HEK293 (cell line): ENCODE measurements around the gene LAMTOR4.
A peak's percentile ranks its signal among the peaks of the same experiment; 100 is the strongest.

Source experiments
- GLI2 ChIP-seq: fragments of 450-650 bp; formaldehyde crosslinking; IDR thresholded peaks from 2 replicates; pipeline ENCODE4; 2017; ENCODE audit warnings: missing biosample characterization, missing genetic modification characterization, low read depth, borderline replicate concordance
- GLIS1 ChIP-seq: fragments of 450-650 bp; formaldehyde crosslinking; IDR thresholded peaks from 2 replicates; pipeline ENCODE4 v1.5.1; 2016; ENCODE audit warnings: missing biosample characterization, missing genetic modification characterization
- INSM2 ChIP-seq: fragments of 450-650 bp; formaldehyde crosslinking; IDR thresholded peaks from 2 replicates; pipeline ENCODE4 v1.5.1; 2016; ENCODE audit warnings: missing biosample characterization, missing genetic modification characterization
- KLF1 ChIP-seq: fragments of 450-650 bp; formaldehyde crosslinking; IDR thresholded peaks from 2 replicates; pipeline ENCODE4 v1.5.1; 2016; ENCODE audit warnings: missing biosample characterization, missing genetic modification characterization
- KLF8 ChIP-seq: fragments of 450-650 bp; formaldehyde crosslinking; IDR thresholded peaks from 2 replicates; pipeline ENCODE4 v1.5.1; 2016; ENCODE audit warnings: missing biosample characterization, missing genetic modification characterization
- PBX3 ChIP-seq: sonication (generic); formaldehyde crosslinking; IDR thresholded peaks from 2 replicates; pipeline ENCODE4 v1.8.1; 2022; ENCODE audit warnings: mild to moderate bottlenecking, moderate library complexity, missing genetic modification reagents
- TCF7L2 ChIP-seq: IDR thresholded peaks from 2 replicates; pipeline ENCODE4 v1.6.1; 2011; ENCODE audit warnings: low read depth, mild to moderate bottlenecking, inconsistent platforms, low read length, moderate library complexity, borderline replicate concordance
- YY1 ChIP-seq: fragments of 450-650 bp; formaldehyde crosslinking; IDR thresholded peaks from 2 replicates; pipeline ENCODE4 v1.5.1; 2018; ENCODE audit warnings: missing biosample characterization, missing genetic modification characterization
- ZBTB20 ChIP-seq: fragments of 450-650 bp; formaldehyde crosslinking; IDR thresholded peaks from 2 replicates; pipeline ENCODE4 v1.5.1; 2016; ENCODE audit warnings: missing biosample characterization, missing genetic modification characterization
- ZBTB21 ChIP-seq: fragments of 450-650 bp; formaldehyde crosslinking; IDR thresholded peaks from 2 replicates; pipeline ENCODE4 v1.5.1; 2017; ENCODE audit warnings: missing biosample characterization, missing genetic modification characterization
- ZBTB49 ChIP-seq: fragments of 450-650 bp; formaldehyde crosslinking; IDR thresholded peaks from 2 replicates; pipeline ENCODE4 v1.5.1; 2016; ENCODE audit warnings: missing biosample characterization, missing genetic modification characterization, low read depth
- ZFP3 ChIP-seq: fragments of 450-650 bp; formaldehyde crosslinking; IDR thresholded peaks from 2 replicates; pipeline ENCODE4 v1.5.1; 2016; ENCODE audit warnings: low read depth, missing biosample characterization, missing genetic modification characterization
- ZNF26 ChIP-seq: fragments of 450-650 bp; formaldehyde crosslinking; IDR thresholded peaks from 2 replicates; pipeline ENCODE4 v1.5.1; 2016; ENCODE audit warnings: missing biosample characterization, missing genetic modification characterization
- ZNF311 ChIP-seq: fragments of 450-650 bp; formaldehyde crosslinking; IDR thresholded peaks from 2 replicates; pipeline ENCODE4 v1.5.1; 2017; ENCODE audit warnings: missing biosample characterization, missing genetic modification characterization, borderline replicate concordance
- ZNF335 ChIP-seq: fragments of 450-650 bp; formaldehyde crosslinking; conservative IDR thresholded peaks from 2 replicates; pipeline ENCODE4 v1.5.1; 2016; ENCODE audit warnings: missing biosample characterization, missing genetic modification characterization
- ZNF404 ChIP-seq: fragments of 450-650 bp; formaldehyde crosslinking; IDR thresholded peaks from 2 replicates; pipeline ENCODE4 v1.5.1; 2017; ENCODE audit warnings: missing biosample characterization, missing genetic modification characterization
- ZNF514 ChIP-seq: fragments of 450-650 bp; formaldehyde crosslinking; IDR thresholded peaks from 2 replicates; pipeline ENCODE4 v1.5.1; 2016; ENCODE audit warnings: missing biosample characterization, missing genetic modification characterization
- ZNF529 ChIP-seq: fragments of 450-650 bp; formaldehyde crosslinking; IDR thresholded peaks from 2 replicates; pipeline ENCODE4 v1.5.1; 2017; ENCODE audit warnings: missing genetic modification characterization, missing biosample characterization; ENCODE audit not compliant: insufficient replicate concordance
- ZNF571 ChIP-seq: fragments of 450-650 bp; formaldehyde crosslinking; IDR thresholded peaks from 2 replicates; pipeline ENCODE4 v1.5.0; 2017; ENCODE audit warnings: missing biosample characterization, missing genetic modification characterization
- ZNF670 ChIP-seq: fragments of 450-650 bp; formaldehyde crosslinking; IDR thresholded peaks from 2 replicates; pipeline ENCODE4 v1.5.1; 2016; ENCODE audit warnings: missing biosample characterization, missing genetic modification characterization, low read depth
- ZNF76 ChIP-seq: fragments of 450-650 bp; formaldehyde crosslinking; IDR thresholded peaks from 2 replicates; pipeline ENCODE4; 2016; ENCODE audit warnings: low read depth, missing biosample characterization, missing genetic modification characterization, borderline replicate concordance
- ZNF792 ChIP-seq: fragments of 450-650 bp; formaldehyde crosslinking; IDR thresholded peaks from 2 replicates; pipeline ENCODE4 v1.5.1; 2016; ENCODE audit warnings: missing biosample characterization, missing genetic modification characterization
- TF ChIP-seq, protein P1 (sequence below): fragments of 450-650 bp; formaldehyde crosslinking; IDR thresholded peaks from 2 replicates; pipeline ENCODE4 v1.5.1; 2017; ENCODE audit warnings: missing biosample characterization, missing genetic modification characterization
- TF ChIP-seq, protein P2 (sequence below): fragments of 450-650 bp; formaldehyde crosslinking; IDR thresholded peaks from 2 replicates; pipeline ENCODE4 v1.5.1; 2016; ENCODE audit warnings: missing biosample characterization, missing genetic modification characterization
- TF ChIP-seq, protein P3 (sequence below): fragments of 450-650 bp; formaldehyde crosslinking; IDR thresholded peaks from 2 replicates; pipeline ENCODE4 v1.5.1; 2017; ENCODE audit warnings: missing biosample characterization, mild to moderate bottlenecking, missing genetic modification characterization, moderate library complexity

Gene LAMTOR4

GRCh38 chr7:100126931-100127865 is 21.5 kb upstream of the LAMTOR4 start, which contains the start of gene MBLAC1 (continued):
- TF ChIP-seq ZBTB49 (tag by site-specific recombination) (no peak), ZNF311 (tag by site-specific recombination) (no peak), ZNF529 (no peak), GLI2 (tag by site-specific recombination) (no peak), ZNF335 (tag by site-specific recombination) (peak; percentile 87), TCF7L2 (no peak), ZNF404 (tag by site-specific recombination) (no peak), ZFP3 (tag by site-specific recombination) (no peak), ZBTB20 (tag by site-specific recombination) (peak; percentile 97), ZNF514 (tag by site-specific recombination) (no peak), INSM2 (no peak), ZNF26 (tag by site-specific recombination) (no peak), ZNF670 (tag by site-specific recombination) (no peak), ZNF792 (tag by site-specific recombination) (no peak), YY1 (0 out of 2 replicates have a peak, but pooled peaks have one; percentile 83), ZNF571 (tag by site-specific recombination) (no peak), ZBTB21 (tag by site-specific recombination) (no peak), GLIS1 (peak; percentile 84), KLF1 (peak; percentile 44; the same call in 1 of the 2 replicates), PBX3 (CRISPR knock-in tag) (no peak), ZNF76 (tag by site-specific recombination) (peak; percentile 23; the same call in 1 of the 2 replicates), KLF8 (tag by site-specific recombination) (peak; percentile 93)
- TF ChIP-seq, protein P1, sequence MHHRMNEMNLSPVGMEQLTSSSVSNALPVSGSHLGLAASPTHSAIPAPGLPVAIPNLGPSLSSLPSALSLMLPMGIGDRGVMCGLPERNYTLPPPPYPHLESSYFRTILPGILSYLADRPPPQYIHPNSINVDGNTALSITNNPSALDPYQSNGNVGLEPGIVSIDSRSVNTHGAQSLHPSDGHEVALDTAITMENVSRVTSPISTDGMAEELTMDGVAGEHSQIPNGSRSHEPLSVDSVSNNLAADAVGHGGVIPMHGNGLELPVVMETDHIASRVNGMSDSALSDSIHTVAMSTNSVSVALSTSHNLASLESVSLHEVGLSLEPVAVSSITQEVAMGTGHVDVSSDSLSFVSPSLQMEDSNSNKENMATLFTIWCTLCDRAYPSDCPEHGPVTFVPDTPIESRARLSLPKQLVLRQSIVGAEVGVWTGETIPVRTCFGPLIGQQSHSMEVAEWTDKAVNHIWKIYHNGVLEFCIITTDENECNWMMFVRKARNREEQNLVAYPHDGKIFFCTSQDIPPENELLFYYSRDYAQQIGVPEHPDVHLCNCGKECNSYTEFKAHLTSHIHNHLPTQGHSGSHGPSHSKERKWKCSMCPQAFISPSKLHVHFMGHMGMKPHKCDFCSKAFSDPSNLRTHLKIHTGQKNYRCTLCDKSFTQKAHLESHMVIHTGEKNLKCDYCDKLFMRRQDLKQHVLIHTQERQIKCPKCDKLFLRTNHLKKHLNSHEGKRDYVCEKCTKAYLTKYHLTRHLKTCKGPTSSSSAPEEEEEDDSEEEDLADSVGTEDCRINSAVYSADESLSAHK (tag by site-specific recombination) = no peak
- TF ChIP-seq, protein P2, sequence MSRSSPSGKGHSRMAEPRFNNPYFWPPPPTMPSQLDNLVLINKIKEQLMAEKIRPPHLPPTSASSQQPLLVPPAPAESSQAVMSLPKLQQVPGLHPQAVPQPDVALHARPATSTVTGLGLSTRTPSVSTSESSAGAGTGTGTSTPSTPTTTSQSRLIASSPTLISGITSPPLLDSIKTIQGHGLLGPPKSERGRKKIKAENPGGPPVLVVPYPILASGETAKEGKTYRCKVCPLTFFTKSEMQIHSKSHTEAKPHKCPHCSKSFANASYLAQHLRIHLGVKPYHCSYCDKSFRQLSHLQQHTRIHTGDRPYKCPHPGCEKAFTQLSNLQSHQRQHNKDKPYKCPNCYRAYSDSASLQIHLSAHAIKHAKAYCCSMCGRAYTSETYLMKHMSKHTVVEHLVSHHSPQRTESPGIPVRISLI = no peak
- TF ChIP-seq, protein P3, sequence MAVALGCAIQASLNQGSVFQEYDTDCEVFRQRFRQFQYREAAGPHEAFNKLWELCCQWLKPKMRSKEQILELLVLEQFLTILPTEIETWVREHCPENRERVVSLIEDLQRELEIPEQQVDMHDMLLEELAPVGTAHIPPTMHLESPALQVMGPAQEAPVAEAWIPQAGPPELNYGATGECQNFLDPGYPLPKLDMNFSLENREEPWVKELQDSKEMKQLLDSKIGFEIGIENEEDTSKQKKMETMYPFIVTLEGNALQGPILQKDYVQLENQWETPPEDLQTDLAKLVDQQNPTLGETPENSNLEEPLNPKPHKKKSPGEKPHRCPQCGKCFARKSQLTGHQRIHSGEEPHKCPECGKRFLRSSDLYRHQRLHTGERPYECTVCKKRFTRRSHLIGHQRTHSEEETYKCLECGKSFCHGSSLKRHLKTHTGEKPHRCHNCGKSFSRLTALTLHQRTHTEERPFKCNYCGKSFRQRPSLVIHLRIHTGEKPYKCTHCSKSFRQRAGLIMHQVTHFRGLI (tag by site-specific recombination) = no peak; the same call in 1 of the 2 replicates
